Fibroblast of lung (primary cell): Measurements from ENCODE around the gene C1QL2.

Experiments
- CTCF ChIP-seq, 2 donors: IDR thresholded peaks in 1 of 2; conservative IDR thresholded peaks in 1 of 2; 1 replicate in 1 of 2; 2 replicates in 1 of 2; pipeline ENCODE4 v1.5.1; 2011 to 2012; ENCODE audit warnings: low read length in 2 of 2, control low read depth in 1 of 2, inconsistent platforms in 1 of 2, low read depth in 1 of 2, mild to moderate bottlenecking in 1 of 2
- EZH2 ChIP-seq: IDR thresholded peaks from 2 replicates; pipeline ENCODE4 v1.5.1; 2012; ENCODE audit warnings: low read length, control low read depth, mild to moderate bottlenecking; ENCODE audit errors: missing control alignments

- TF ChIP-seq CTCF (conservative IDR thresholded peaks at IDR 0.05 in 1 of 2, IDR thresholded peaks at IDR 0.05 in 1 of 2; ENCODE audit: low read depth in 1 of 2, low read length in 2 of 2) (no peak), EZH2 (no peak)
Measured at GRCh38 chr2:119114266-119114665, 44.3 kb downstream of the C1QL2 start.
